Rectal smooth muscle tissue (tissue), 1 donor: ENCODE measurements around the gene LINGO4.
"Not testable (repeated sequence)": the region's sequence is repeated elsewhere in the genome, so short reads cannot be mapped to it uniquely, and the experiment has no call there.

Experiments used
- H3K27ac ChIP-seq: one replicate; pipeline ENCODE4 v1.7.0; 2013; ENCODE audit warnings: low read depth, low read length, inconsistent platforms
- H3K27me3 ChIP-seq: one replicate; pipeline ENCODE4 v1.7.0; 2013; ENCODE audit warnings: low read length; ENCODE audit not compliant: control insufficient read depth, insufficient read depth
- H3K36me3 ChIP-seq: one replicate; pipeline ENCODE4 v1.7.0; 2013; ENCODE audit warnings: low read length; ENCODE audit not compliant: control insufficient read depth, insufficient read depth
- H3K4me1 ChIP-seq: one replicate; pipeline ENCODE4 v1.7.0; 2013; ENCODE audit warnings: low read length; ENCODE audit not compliant: control insufficient read depth, insufficient read depth
- H3K4me3 ChIP-seq: one replicate; pipeline ENCODE4 v1.7.0; 2013; ENCODE audit warnings: low read length
- H3K9ac ChIP-seq: one replicate; pipeline ENCODE4 v1.7.0; 2013; ENCODE audit warnings: low read length

The LINGO4 gene

DNA sequence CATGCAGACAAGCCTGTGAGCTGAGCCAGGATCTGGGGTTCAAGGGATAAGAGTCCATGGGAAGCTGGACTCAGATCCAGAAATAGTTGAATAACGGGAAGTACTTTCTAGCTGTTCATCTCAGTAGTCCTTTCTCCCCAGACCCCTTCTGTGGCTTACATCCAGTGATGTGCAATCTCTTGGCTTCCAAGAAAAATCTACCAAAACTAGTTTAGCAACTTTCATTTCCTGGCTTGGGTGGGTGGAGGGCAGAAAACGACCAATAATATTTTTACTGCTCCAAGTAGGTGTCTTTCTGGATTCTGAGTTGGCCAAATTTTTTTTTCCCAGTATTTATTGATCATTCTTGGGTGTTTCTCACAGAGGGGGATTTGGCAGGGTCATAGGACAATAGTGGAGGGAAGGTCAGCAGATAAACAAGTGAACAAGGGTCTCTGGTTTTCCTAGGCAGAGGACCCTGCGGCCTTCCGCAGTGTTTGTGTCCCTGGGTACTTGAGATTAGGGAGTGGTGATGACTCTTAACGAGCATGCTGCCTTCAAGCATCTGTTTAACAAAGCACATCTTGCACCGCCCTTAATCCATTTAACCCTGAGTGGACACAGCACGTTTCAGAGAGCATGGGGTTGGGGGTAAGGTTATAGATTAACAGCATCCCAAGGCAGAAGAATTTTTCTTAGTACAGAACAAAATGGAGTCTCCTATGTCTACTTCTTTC, 36.7 kb downstream of the LINGO4 start:
- H3K4me1 ChIP-seq, H3K4me3 ChIP-seq, H3K27ac ChIP-seq, H3K36me3 ChIP-seq, H3K9ac ChIP-seq, H3K27me3 ChIP-seq: not testable (repeated sequence)

DNA sequence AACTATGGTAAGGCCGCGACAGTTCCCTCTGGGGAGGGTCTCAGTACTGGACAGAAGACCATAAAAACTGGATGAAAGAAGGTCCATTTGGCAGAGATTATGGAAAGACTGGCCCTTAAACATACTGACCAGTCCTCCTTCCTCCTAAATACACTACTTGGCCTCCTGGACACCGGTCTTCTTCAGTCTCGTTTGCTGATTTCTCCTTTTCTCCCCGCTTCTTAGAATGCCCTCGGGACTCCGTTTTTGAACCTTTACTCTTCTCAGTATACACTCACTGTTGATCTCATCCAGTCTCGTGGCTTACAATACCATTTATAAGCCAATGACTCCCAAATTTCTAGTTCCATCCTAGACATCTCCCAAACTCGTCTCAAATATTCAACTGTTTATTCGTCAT, 41.2 kb downstream of the LINGO4 start:
- peak overlapping the region; percentile 89 for H3K27ac ChIP-seq
- peak overlapping the region; percentile 89 for H3K4me3 ChIP-seq
- peaks cover 5% of the 10 kb centered on the region for H3K4me1 ChIP-seq
- H3K9ac ChIP-seq: peak overlapping the region; percentile 82
- H3K36me3 ChIP-seq: peaks cover 14% of the 10 kb centered on the region
- no peaks in the 10 kb centered on the region for H3K27me3 ChIP-seq

DNA sequence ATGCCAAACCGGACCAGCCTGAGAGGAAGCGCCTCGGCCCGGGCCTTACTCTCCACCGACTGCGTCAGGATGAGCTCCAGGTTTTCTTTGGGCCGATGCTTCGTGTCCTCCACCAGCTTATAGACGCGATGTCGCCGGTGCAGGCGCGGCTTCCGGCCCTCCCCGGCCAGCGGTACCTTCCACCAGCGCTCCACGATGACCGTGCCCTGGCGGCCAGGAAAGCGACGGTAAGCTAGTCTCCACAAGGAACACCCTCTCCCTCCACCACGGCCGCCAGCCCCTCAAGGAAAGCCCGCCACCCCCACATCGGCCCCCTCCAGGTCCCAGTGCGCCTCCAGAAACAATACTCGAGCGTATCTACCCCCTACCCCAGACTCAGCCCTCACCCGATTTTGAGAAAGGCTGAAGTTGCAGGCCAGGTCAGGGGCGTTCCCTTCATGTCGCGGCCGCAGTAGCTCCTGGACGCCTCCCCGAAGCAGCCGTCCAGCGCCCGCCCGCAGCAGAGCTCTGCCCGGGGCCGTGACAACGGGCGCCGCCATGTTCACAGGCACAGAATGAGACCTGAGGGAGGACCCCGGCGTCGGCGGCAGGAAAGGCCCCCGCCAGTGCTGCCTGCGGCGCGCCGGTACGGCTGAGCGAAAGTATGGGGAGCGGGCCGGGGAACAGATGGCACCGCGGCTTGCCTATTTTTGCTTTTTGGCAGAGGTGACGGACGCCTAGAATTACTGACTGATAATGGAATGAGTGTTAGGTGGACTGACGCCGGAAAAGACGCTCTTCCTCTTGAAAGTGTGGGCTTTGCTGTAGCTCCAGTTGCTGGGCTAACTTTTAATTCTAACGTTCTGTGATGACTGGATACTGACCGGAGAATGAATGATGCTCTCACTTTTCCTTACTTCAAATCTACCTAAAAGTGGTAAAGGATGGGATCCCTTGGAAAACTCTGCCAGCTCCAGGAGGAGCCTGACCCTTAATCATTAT, 42.0 kb downstream of the LINGO4 start, which contains the start of gene MRPL9:
Gene MRPL9 (minus strand): TSS at position 556 of the 981 bp plus-strand sequence. CDS start 17 bp downstream, at position 539.
- peaks cover 18% of the 10 kb centered on the region for H3K36me3 ChIP-seq
- H3K9ac ChIP-seq: peak within 1 kb of the TSS; percentile 82
- H3K4me1 ChIP-seq: peaks cover 5% of the 10 kb centered on the region
- no peaks in the 10 kb centered on the region for H3K27me3 ChIP-seq
- H3K4me3 ChIP-seq: peak within 1 kb of the TSS; percentile 89
- H3K27ac ChIP-seq: peak within 1 kb of the TSS; percentile 89

DNA sequence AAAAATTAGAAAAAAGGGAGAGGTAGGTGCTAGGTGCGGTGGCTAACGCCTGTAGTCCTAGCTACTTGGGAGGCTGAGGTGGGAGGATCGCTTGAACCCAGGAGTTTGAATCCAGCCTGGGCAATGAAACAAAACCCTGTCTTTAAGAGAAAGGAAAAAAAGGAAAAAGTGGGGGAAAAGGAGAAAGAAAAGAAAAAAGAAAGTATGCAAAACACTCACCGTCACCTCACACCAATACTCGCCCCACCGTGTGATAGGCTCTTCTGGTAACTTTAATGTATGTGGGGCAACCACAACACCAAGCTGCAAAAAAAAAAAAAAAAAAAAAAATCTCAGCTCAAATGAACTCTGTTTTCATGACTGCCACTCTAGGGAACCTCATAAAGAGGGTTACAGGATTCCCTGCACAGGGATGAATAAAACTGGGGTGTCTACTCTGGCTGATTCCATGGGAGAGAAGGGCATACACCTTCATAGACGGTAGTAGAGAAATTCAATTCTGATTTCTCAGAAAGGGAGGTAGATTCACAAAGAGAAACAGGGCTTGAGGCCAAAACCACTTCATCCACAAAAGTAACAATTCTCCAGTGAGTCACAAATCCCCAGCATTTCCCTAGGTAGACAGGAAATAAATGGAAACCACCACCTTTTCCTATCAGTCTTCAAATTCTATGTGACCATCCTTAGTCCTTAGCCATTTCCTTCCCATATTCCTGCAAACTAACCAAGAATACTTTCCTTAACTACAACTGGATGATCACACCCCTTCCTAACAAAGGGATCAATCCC, 44.4 kb downstream of the LINGO4 start:
- H3K27me3 ChIP-seq: no peaks in the 10 kb centered on the region
- peaks cover 20% of the 10 kb centered on the region for H3K36me3 ChIP-seq
- no peak overlapping the region for H3K27ac ChIP-seq
- no peak overlapping the region for H3K4me3 ChIP-seq
- H3K4me1 ChIP-seq: peaks cover 5% of the 10 kb centered on the region
- H3K9ac ChIP-seq: no peak overlapping the region

DNA sequence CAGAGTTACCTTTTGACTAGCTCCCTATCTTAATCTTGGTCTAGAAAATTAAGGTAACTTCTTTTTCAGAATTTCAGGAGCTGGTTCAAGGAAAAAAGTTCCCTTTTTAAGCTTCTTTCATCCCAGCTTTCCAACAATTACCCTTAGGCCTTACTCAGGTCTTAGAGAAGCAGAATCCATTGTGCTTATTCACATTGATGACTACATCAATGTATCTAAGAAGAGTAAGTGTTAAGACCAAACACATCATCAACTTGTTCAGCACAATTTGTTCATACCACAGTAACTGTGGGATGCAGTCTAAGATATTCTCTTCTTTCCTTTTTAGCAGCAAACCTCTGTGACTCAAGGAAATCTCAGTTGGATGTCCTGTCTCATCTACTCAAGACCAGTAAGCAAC, 46.0 kb downstream of the LINGO4 start:
- Histone ChIP-seq H3K27me3 (no peaks in the 10 kb centered on the region), H3K27ac (no peak overlapping the region), H3K9ac (no peak overlapping the region), H3K4me3 (no peak overlapping the region), H3K4me1 (peaks cover 5% of the 10 kb centered on the region), H3K36me3 (peaks cover 20% of the 10 kb centered on the region)

DNA sequence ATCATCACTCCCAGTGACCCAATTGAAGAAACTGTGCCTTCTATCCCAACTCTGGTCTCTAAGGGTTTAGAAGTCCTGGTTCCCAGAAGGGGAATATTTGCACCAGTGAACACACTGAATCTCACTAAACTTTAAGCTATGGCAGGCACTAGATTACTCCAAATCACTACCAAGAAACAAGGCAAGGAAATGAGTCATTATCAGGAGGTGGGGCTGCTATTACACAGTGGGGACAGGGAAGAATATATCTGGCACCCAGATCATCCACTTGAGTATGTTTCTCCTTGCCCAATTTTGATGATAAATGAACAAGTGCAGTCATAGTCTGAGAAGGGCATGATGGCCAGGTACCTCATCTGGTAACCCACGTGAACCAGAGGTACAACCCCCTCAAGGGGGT, 48.9 kb downstream of the LINGO4 start:
- Histone ChIP-seq H3K9ac (no peak overlapping the region), H3K36me3 (peaks cover 14% of the 10 kb centered on the region)

More for the DNA sequence above, 48.9 kb downstream of the LINGO4 start:
- Histone ChIP-seq H3K27me3 (no peaks in the 10 kb centered on the region), H3K27ac (no peak overlapping the region), H3K4me1 (no peaks in the 10 kb centered on the region), H3K4me3 (no peak overlapping the region)
